Measurements from ENCODE around the gene GLT6D1. TPM values are rescaled to one million over a fixed set of nuclear protein-coding genes. Genes with fewer than 3 reads are reported as not detected.

Gene GLT6D1, protein sequence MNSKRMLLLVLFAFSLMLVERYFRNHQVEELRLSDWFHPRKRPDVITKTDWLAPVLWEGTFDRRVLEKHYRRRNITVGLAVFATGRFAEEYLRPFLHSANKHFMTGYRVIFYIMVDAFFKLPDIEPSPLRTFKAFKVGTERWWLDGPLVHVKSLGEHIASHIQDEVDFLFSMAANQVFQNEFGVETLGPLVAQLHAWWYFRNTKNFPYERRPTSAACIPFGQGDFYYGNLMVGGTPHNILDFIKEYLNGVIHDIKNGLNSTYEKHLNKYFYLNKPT
- not detected in 2 replicates for total RNA-seq

GRCh38 chr9:135639196-135639595, at the start of gene GLT6D1:
Gene GLT6D1 (minus strand): TSS chr9:135639540. CDS start chr9:135639187, 353 bp downstream.

GRCh38 chr9:135662758-135663450, 23.6 kb upstream of the GLT6D1 start, which contains the start of gene LCN9:
Gene LCN9 (plus strand): TSS chr9:135663309. CDS start chr9:135663322, 13 bp downstream.

Other genes with a start within 250 kb of the GLT6D1 start
- gene PPP1R26, start 159.8 kb downstream of the GLT6D1 start, total RNA-seq, result 13.6 and 23.6 TPM in 2 replicates
- gene MRPS2, start 138.9 kb downstream of the GLT6D1 start, total RNA-seq, result 33.4 and 35.0 TPM in 2 replicates
- not detected in 2 replicates for gene LCN1, start 118.1 kb downstream of the GLT6D1 start, total RNA-seq
- not detected in 2 replicates for gene OBP2A, start 93.4 kb downstream of the GLT6D1 start, total RNA-seq
- gene PAEP, start 77.8 kb downstream of the GLT6D1 start, total RNA-seq, result not detected in 2 replicates
- not detected in 2 replicates for gene LCN9, start 23.8 kb upstream of the GLT6D1 start, total RNA-seq
- gene SOHLH1, start 59.9 kb upstream of the GLT6D1 start, total RNA-seq, result not detected in 2 replicates
- not detected in 2 replicates for gene KCNT1, start 62.6 kb upstream of the GLT6D1 start, total RNA-seq

Measured in placental pericyte (primary cell).